CD4-positive, alpha-beta T cell treated with Interleukin-6 at 100 ng/mL for 8 hours (primary cell): ENCODE measurements around the gene SLC30A1.
"Not testable (repeated sequence)": the region's sequence is repeated elsewhere in the genome, so short reads cannot be mapped to it uniquely, and the experiment has no call there.

Source experiments
- DNase-seq: peaks from one replicate; pipeline ENCODE4 v3.0.0-alpha.2; 2020; ENCODE audit warnings: mixed read lengths, low spot score

The SLC30A1 gene, protein sequence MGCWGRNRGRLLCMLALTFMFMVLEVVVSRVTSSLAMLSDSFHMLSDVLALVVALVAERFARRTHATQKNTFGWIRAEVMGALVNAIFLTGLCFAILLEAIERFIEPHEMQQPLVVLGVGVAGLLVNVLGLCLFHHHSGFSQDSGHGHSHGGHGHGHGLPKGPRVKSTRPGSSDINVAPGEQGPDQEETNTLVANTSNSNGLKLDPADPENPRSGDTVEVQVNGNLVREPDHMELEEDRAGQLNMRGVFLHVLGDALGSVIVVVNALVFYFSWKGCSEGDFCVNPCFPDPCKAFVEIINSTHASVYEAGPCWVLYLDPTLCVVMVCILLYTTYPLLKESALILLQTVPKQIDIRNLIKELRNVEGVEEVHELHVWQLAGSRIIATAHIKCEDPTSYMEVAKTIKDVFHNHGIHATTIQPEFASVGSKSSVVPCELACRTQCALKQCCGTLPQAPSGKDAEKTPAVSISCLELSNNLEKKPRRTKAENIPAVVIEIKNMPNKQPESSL

DNA sequence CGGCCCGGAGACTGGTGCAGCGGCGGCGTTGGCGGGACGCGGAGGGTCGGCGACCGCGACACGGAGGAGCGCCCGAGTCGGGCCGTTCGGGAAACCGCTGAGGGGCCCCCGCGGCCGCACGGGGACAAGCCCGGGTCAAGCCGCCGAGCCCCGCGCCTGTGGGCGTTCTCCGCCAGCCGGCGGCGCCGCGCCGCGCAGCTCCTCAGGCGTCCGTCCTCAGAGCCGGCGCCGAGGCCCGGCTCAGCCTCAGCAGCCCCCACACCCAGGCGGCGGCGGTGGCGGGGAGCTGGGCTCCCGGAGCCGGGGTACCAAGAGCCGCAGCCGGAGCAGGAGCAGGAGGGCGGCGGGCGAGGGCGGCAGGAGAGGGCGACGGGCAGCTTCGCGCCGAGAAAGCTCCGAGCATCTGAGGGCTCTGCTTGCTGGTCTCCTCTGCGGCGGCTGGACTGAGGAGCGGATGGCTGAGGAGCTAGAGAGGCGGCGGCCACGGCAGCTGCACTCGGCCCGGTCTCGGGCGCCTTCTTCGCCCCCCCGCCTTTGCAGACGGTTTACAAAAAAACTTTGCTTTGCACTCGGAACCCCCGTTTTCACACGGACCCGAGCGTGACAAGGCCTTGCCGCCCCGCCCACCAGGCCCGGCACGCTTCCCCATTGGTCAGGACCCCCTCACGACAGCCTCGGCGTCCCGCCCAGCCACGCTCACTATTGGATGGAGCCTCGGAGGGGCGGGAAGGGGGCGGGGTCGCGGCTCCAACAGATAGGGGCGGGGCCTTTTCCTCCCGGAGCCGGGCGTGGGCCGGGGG, at the start of gene SLC30A1:
SLC30A1 (minus strand) TSS at position 522 of the 800 bp plus-strand sequence. CDS start 549 bp downstream, outside the sequence.
- peak; percentile 99 for DNase-seq

DNA sequence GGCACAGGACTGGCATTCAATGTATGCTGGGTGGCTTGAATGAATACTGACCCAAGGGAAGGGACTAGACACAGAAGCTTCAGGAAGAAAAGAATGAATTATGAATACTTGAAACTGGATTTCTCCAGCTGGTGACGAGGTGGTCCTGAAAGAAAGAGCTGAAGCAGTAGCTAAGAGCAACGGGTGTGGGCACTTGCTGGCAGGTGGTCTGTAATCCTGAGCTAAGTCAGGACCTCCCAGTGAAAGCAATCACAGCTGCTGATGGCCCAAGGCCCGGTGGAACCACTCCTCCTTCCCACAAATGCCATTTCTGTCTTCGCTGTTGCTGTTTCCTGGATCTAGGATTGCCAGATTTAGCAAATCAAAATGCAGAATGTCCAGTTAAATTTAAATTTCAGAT, 49.5 kb upstream of the SLC30A1 start:
- no peak for DNase-seq

DNA sequence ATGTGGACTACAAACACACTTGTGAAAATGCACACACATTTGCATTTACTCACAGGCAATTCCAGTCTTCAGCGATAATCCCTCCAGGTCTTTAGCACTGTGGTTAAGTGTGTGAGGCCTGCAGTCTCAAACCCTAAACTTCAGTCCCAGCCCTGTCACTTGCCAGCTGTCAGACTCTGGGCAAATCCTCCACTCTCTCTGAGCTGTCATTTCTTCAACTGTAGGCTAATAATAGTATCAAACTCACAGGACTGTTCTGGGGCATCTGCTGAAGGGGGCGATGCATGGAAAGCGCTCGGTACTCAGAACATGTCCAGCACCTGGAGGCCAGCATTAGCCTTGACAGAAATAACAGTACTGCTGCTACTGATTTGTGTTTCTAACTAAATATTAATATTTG, 48.3 kb upstream of the SLC30A1 start:
- DNase-seq = no peak

DNA sequence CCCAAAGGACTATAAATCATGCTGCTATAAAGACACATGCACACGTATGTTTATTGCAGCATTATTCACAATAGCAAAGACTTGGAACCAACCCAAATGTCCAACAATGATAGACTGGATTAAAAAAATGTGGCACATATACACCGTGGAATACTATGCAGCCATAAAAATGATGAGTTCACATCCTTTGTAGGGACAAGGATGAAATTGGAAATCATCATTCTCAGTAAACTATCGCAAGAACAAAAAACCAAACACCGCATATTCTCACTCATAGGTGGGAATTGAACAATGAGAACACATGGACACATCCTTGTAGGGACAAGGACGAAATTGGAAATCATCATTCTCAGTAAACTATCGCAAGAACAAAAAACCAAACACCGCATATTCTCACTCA, 46.9 kb upstream of the SLC30A1 start:
- DNase-seq = not testable (repeated sequence)

DNA sequence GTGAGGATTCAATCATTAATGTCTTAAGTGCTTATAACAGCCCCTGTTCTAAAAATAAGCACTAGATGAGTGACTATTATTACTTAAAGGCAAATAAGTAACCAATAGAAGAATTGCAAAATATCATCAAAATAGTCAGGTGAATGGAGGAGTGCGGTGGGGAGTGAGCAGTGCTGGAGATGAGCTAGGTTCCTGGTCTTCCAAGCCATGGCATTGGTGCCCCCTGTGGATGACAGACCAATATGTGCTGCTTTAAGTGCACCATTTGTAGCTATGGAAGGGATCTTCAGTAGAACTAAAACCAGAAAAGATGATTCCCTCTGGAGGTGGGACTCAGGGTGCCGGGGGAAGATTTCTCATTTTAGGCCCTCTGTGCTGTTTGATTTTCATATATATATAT, 46.1 kb upstream of the SLC30A1 start:
- peak; percentile 15 for DNase-seq

DNA sequence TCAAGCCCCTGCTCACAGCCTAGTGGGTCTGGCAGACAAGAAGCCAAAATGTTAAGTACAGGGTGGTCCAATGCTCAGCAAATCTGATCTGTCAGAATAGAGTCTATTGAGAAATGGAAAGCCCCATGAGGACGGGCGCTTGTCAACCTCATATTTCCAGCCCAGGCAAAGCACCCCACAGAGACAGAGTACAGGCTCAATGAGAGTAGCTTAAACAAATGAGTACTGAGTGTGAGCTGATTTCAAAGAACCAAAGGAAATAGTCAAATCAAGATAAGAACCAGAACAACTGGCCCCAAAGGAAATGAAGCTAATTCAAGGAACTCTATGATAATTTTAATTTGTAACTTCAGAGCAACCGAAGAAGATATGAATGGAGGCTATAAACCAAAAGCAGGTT, 44.6 kb upstream of the SLC30A1 start:
- DNase-seq = no peak

DNA sequence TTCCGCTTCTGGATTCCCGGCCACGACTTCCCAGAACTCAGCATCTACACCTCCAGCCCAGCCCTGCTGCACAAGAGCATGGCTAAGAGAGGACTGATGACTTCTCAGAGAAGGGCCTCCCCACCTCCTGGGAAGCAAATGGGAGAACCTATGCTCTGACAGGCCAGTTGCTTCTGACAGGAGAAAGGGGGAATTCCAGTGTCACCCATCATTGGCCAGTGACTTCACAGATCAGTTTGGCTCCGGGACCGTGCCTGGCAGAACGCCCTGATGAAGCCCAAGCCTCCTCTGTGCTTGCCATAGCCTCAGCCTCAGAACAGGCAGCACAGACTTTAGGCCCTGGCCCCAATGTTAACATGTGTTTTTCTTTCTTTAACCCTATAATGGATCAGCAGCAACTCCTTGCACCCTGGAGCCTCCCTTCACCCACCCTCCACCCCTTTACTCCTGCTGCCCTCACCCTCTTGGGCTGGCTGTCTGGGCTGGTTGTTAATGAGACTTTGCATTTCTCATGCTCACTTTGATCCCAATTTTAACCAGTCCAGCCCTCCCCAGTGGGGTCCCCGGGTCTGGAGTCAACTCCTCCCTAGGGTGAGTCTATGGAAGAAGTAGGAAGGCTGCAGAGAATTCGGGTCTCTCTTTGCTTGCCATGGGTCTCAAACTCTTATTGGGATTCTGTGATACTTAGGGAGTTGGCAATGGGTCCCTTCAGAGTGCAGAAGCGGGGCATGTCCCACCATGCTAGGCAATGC, 42.7 kb upstream of the SLC30A1 start:
- DNase-seq = no peak

DNA sequence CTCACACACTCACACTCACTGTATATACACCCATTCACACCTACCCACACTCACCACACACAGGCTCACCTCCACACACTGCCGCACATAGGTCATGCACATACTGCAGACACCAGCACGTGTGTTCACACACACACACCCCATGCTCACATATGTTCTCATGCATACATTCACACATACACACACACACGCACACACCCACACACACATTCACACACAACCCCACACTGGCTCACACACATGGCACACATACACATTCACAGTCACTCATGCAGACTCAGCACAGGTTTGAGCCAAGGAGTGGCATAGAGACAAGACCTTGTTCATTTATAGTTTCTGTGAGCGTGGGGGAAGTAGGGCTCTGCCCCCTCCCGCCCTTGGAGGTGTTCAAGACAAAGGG, 41.1 kb upstream of the SLC30A1 start:
- no peak for DNase-seq

DNA sequence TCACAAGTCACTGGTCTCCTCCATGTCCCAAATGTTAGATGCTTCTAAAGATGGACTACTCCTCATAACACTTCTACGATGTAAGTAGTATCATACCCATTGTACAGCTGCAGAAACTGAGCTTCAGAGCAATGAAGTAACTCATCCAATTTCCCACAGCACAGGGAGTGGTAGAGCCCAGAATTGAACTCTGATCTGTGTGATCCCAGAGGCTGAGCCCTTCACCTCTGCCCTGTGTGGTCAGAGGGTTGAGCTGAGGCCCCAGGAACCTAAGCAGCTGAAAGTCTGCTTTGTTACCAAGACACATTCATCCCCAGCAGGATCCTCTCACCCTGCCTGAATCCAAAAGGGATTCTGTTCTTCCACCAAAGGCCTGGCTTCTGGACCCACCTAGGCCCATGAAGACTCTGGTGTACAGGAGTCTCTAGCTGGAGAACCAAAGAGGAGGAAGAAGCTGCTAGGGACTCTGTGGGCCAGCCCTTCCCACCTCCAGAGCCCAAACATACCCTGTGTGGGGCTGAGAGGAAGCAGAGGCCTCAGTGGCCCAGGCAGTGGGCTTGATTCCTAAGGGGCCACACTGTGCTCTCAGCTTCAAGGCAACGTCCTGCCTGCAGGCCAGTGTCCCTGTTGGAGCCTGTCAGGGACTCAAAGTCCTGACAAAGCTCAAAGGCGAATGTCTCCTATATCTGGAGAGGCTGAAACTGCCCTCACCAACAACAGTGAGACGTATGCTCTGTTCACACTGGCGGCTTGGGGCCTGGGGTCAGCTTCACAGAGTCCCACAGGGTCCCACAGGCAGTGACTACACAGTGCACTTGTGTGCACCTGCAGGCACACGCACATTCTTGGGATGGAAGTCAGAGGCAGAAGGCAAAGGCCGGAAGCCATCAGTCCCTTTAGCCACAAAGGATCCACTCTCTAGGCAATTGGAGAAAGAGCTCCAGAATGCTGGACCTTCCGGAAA, 40.4 kb upstream of the SLC30A1 start:
- DNase-seq = no peak

DNA sequence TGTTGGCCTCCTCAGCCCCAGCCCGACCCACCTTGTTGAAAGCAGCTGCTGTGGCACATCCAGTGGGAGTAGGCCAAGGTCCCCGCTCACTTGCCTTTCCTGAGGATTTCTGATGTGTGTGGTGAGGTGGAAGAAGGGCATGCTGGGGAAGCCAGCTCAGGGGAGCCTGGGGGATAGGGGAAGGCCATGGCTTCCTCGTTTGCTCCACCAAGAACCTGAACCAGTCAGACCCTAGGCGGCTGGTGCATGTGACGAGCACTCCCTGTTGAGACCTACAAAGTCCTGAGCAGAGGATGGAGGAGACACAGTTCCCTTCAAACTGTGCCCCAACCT, 38.0 kb upstream of the SLC30A1 start:
- no peak for DNase-seq

DNA sequence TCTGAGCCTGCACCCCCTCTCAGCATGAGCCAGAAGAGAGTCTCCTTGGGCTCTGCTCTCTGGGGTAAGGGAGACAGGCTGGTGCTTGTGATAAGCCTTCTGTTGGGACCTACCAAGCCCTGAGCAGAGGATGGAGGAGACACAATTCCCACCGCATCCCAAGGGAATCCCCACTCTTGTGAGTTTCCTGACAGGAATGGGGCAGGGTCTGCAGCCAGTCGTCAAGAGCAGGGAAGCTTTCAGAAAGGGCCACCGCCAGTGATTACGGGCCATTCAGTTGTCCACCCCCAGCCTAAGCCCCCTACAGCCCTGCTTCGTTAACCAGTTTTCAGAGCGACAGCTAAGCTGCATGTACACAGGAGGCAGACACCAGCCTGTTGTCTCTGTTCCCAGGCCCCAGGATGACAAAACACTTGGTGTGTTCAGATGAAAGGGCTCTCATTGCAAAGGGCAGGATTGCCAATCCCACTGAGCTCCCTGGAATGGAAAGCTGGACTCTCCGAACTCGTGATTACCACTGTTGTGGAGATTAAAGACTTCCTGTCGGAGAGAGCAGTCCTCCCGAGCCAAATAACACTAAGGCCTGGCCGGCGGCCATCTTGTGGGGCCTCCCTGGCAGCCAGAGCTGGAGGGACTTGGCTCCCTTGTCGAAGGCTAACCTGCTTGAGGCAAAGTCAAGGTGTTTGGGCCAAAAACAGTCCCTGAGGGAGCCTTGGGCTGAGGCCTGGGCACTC, 37.4 kb upstream of the SLC30A1 start:
- no peak for DNase-seq

DNA sequence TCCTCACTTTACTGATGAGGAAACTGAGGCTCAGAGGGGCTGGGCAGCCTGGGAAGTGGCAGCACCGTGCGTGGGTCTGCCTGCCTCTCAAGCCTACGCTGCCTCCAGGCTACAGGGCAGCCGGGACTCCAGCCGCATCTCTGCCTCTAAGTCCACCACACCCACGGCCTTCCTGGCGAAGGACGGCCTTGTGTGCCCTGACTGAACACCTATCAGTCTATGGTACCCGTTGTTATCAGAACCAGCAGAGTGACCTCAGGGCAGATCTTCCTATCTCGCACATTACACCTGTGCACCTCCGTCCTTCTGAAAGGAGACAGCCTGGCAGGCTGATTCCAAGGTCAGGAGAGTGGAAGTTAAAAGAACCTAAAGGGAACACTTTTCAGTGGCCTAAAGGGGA, 35.7 kb upstream of the SLC30A1 start:
- no peak for DNase-seq

DNA sequence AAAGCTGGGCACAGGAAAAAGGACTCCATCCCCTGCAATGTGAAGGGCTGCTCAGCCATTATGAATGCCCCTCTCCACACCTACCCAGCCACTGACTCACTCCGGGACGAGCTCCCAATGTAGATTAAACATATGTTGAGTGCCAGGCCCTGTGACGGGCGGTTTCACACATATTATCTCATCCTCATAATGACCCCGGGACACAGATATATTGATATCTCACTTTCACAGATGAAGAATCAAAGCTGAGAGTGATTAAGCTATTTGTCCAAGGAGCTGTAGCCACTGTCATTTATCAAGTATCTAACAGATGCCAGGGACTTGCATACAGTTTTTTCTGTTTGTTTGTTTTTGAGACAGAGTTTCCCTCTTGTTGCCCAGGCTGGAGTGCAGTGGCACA, 35.0 kb upstream of the SLC30A1 start:
- DNase-seq = no peak

DNA sequence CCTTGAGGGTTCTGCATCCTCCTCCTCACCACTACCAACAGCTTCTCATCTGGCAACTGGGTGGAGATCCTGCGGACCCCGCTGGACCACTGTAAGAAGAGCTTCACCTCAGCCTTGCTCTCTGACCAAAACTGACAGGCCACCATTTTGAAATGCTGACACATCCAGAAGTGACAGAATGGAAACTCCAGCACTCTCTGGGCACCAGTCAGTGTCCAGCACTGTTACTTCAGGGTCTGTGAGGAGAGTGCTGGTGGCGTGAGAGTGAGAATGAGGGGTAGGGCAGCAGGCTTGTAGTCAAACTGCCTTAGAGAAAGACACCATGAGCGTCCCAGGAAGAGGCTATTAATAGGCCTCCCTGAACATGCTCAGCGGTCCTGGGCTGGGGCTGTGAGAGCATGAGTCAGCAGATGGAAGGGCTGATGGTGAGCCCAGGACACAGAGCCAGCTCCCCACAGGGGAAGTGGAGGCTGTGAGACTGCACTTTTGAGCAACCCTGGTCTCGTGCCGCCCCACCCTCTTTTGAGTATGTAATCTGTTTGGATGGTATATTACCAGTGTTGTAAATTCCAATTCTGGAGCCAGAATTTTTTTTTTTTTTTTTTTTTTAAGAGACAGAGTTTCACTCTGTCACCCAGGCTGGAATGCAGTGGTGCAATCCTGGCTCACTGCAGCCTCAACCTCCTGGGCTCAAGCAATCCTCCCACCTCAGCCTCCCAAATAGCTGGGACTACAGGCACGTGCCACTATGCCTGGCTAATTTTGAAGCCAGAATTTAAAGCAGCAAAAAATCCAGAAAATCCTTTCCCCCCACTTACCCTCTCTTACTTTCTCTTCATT, 34.4 kb upstream of the SLC30A1 start:
- DNase-seq = no peak

DNA sequence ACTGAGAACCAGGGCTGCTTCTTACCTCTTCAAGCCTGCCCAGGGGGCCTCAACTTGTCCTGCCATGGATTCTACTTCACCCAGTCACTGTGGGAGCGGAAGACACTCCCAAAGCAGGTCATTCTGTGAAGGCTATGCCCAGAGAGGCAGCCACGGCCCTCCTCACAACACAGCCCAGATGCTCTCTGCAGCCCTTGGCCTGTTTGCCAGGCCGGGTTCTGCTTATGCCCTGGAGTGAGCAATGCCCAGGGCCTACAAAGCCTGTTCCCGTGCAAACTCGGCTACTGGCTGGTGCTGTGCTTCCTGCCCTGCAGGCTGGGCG, 33.8 kb upstream of the SLC30A1 start:
- no peak for DNase-seq

DNA sequence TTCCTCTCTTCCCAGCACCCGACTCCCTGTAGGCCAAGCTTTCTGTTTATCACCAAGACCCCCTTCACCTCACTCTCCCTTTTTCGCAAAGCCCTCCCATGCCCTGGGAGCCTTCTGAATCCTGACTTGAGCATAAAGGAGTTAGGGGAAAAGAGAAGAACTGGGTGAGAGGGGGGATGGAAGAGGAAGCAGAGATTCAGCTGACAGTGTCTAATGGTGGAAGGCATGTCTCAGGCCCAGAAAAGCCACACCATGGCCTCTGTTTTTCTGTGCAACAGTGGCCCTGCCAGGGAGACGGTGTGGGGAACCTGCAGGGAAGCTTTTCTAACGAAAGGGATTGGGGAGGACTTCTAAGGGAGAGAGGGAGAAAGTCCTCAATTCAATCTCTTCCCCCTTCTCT, 32.9 kb upstream of the SLC30A1 start:
- no peak for DNase-seq

DNA sequence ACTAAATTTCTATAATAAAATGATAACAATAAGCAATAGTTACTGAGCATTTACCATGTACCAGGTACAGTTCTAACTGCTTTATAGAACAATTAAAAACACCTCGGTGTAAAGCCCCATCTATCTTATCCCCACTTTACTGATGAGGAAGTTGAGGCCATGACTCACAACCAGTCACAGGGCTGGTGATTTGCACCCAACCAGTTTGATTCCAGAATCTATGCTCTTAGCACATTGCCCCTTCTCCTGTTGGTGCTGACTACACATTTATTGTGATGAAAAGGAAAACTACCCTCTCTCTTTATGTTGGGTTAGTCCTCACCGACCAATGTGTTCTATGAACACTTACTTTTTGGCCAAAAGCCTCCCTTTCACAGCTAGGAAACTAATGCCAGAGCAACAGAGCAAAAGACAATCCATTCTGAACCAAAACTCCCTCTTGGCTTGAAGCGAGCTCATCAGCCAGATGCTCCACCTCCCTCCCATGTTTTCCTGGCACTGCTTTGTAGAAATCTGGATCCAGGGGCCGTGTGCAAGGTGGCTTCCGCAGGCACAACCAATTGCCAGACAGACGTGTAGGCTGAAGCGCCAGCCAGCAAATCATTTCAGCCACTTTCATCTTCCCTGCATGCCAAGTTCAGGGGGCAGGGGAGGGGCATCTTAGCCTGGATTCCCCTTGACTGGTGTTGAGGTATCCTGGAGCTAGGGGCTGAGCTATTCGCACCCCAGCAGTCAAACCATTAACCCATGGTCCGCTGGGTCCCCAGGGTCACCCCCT, 32.0 kb upstream of the SLC30A1 start:
- no peak for DNase-seq

DNA sequence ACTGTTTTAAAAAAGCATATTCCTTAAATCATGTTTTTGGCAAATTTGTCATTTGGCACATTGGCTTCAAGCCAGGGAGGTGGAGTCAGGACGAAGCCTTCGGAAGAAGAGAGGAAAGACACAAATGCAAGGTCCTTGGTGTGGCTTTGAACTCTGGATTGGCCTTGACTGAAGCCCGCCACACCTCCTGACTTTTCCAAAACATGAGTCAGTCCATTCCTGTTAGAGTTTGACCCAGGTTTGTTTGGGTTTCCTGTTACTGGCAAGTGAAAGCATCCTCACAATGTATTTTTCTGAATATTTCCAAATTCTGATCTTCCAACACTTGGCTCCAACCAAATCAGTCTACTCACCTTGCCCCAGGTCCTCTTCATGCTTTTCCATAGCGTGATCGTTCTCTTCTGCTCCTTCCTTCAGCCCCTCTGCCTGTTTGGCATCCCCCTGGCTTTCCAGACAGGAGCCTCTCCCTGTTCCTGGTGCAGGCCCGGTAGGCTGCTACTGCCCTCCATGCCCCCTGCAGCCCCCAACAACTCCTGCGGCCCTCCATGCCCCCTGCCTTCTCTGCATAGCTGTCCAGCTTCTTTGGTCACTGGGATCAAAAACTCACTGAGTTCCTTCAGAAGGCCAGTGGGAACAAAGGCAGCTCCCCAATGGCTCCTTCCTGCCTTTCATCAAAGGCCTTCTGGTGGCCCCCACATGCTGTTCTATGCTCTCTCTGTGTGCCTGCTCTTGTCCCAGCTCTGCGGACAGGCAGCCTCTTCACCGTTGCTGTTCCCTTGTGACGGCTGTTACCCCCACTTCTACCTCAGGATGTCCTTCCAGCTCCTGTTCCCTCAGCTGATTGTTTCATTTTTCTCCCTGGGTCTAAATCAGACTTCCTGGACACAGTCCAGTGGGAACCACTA, 30.4 kb upstream of the SLC30A1 start:
- no peak for DNase-seq
